Activated CD4-positive, CD25-positive, alpha-beta regulatory T cell treated with anti-CD3 and anti-CD28 coated beads, Interleukin-2, amount 50 U/mL, for 16 hours (primary cell): ENCODE measurements around the gene STOML1.

Source experiments
- DNase-seq: peaks from one replicate; pipeline ENCODE4 v3.0.0-alpha.2; 2020; ENCODE audit warnings: low read depth, low spot score

STOML1 gene

DNA sequence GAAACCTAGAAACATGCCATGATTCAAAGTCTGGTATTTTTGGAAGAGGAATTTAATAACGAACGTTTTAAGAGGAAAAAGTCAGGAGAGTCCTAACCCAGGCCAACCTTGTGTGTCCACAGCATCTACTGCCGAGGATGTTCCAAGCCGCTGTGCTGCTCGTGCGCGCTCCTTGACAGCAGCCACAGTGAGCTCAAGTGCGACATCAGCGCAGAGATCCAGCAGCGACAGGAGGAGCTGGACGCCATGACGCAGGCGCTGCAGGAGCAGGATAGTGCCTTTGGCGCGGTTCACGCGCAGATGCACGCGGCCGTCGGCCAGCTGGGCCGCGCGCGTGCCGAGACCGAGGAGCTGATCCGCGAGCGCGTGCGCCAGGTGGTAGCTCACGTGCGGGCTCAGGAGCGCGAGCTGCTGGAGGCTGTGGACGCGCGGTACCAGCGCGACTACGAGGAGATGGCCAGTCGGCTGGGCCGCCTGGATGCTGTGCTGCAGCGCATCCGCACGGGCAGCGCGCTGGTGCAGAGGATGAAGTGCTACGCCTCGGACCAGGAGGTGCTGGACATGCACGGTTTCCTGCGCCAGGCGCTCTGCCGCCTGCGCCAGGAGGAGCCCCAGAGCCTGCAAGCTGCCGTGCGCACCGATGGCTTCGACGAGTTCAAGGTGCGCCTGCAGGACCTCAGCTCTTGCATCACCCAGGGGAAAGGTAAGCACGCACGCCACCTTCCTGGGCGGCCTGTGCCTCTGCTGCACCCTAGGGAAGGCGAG, 30.8 kb upstream of the STOML1 start:
- no peak for DNase-seq

- DNase-seq, result no peak
Observed at GRCh38 chr15:74019734-74020133, 27.6 kb upstream of the STOML1 start.

DNA sequence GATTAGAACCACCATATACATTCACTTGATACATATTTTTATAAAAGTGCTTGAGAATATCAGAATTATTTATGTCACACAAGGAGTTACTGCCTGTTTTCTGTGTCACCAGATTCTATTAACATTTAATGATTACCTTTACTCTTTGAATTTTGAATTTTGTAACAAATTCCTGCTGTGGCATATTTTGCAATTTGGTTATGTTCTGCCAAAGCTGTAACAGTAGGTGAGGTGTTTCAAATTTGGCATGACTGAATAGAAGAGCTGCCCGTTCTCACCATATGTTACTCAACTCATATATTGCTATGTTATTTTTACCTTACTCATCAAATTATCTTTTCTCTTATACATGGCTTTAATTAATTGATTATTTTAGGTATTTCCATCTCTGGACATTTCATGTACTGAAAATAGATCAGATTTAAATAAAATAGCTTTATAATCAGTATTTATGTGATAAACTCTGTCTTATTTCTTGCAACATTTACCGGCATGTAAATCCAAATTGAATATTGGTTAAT, 21.3 kb upstream of the STOML1 start:
- DNase-seq, result no peak

- DNase-seq, result no peak
Observed at GRCh38 chr15:74011610-74012009, 19.5 kb upstream of the STOML1 start.

GRCh38 chr15:74010929-74011540, 18.9 kb upstream of the STOML1 start:
- DNase-seq, result no peak

- DNase-seq, result no peak
Observed at GRCh38 chr15:74008901-74009300, 16.8 kb upstream of the STOML1 start.

- DNase-seq, result no peak
Observed at GRCh38 chr15:74007820-74008371, 15.8 kb upstream of the STOML1 start.

DNA sequence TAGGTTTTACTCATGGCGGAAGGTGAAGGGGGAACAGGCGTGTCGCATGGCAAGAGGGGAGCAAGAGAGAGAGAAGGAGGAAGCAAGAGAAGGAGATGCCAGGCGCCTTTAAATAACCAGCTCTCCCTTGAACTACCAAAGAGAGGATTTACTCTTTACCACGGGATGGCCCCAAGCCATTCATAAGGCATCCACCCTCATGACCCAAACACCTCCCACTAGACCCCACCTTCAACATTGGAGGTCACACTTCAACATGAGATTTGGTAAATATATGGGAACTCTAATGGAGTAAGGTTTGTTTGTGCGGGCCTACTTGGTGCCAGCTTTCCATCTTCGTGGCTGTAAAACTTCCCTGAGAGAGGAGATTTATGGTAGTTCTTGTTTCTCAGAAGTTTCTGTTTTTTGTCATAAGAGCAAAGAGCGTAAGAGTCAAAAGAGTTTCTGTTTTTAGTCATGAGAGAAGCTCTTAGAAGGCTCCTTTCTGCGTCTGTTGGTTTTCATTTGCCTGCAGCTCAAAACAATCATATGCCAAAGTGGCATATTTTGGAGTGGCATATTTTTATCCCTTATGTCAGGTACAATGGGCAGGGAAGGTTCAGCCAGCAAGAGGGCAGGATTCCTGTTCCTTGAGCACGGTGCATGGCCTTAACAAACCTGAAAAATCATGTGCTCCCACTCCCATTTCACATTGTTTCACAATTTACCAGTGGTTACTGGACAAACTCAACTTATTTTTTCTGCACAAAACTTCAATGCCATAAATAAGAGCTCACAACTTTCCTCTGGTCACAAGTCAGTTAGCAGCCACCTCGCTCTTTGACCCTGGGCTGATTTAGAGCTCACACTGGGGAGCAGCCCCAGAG, 14.9 kb upstream of the STOML1 start:
- no peak for DNase-seq

- no peak for DNase-seq
Observed at GRCh38 chr15:73997986-73998385, 5.9 kb upstream of the STOML1 start.

DNA sequence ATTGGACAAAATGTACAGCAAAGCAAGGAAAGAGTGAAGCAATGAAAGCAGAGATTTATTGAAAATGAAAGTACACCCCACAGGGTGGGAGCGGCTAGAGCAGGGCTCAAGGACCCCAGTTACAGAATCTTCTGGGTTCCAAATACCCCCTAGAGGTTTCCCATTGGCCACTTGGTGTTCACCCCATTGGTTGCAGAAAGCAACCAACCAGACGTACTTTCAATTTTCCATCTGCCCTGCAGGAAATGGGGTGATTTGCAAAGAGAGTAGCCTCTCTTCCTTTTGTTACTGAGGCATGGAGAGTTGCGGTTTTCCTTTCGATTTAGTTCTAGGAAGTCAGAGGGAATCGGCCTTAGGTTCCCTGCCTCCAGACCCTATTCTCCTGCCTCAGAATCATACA, 4.8 kb upstream of the STOML1 start:
- DNase-seq, result no peak

DNA sequence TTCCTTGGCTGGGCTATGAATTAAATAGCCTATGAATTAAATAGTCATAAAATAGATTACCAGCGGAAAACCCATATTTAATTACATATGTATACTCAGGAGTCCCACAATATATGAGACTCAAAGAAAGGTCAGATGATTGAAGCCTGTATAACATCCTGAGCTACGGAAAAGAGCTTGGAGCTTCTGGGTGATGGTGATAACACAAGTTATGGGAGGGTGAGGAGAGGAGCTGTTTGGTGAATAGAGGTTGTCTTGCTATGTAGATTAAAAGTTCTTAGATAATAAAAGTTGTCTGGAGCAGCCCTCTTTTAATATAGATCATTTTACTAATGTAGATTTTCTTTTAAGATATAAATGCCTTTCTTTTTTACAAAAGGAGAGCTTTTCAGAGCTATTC, 4.2 kb upstream of the STOML1 start:
- DNase-seq, result no peak

- DNase-seq, result no peak
Observed at GRCh38 chr15:73994912-73995622, 3.0 kb upstream of the STOML1 start.

- DNase-seq, result peak; percentile 88
Observed at GRCh38 chr15:73994413-73994883, 2.4 kb upstream of the STOML1 start, which contains the start of gene PML. TSS of gene PML (plus strand) at chr15:73994716. CDS start at chr15:73994813, 97 bp downstream.

DNA sequence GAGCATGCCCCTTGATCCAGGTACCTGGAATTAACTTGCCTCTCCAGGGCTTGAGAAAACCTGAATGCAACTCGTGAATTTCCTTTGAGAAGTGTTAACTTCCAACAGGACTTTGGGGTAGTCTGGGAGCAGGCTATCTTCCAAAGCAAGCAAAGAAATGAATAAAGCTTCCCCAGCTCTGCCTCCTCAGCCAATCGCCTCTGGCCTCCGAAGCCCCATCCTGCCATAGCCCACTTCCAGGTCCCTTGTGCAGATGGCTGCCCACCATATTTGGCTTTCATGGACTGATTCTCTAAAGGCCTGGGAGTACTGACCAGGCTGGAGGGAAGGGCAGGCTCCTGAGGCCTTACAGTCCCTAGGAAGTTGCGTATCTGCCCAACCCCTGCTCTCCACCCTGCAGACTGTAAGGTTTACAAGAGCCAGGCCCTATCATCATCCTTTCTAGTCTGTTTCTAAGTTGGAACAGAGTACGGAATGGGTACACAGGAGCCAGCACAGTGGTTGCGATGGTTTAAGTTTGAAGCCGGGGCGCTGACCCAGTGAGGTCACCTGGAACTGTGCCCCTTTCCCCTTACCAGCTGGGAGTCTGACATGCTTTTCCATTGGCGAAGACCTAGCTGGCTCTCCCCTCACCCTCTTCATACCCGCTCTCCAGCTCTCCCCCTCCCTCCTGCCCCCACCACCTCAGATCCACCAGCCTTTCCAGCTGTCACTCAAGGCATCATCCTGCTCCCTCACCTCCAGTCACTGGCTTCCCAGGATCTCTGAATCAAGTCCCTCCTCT, 1.3 kb upstream of the STOML1 start:
- no peak for DNase-seq

GRCh38 chr15:73992594-73992898, 451 bp upstream of the STOML1 start:
- DNase-seq, result no peak

DNA sequence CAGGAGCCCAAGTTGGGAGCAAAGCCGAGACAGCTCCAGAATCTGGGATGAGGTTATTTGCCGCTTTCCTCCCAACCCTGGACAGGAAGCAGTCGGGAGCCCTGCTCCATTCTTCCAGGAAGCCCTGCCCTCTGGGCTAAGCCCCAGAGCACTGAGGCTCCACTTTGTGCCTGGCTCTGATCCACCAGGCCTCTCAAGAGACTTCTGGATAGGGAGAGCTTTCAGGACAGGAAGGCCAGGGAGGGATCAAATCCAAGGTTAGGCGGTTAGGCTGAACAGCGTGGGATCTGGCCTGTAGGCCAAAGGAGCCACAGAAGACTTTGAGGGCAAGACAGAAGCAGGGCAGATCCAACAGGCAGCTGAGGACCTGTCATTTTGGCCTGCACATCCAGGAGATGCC, 835 bp downstream of the STOML1 start:
- DNase-seq, result no peak

DNA sequence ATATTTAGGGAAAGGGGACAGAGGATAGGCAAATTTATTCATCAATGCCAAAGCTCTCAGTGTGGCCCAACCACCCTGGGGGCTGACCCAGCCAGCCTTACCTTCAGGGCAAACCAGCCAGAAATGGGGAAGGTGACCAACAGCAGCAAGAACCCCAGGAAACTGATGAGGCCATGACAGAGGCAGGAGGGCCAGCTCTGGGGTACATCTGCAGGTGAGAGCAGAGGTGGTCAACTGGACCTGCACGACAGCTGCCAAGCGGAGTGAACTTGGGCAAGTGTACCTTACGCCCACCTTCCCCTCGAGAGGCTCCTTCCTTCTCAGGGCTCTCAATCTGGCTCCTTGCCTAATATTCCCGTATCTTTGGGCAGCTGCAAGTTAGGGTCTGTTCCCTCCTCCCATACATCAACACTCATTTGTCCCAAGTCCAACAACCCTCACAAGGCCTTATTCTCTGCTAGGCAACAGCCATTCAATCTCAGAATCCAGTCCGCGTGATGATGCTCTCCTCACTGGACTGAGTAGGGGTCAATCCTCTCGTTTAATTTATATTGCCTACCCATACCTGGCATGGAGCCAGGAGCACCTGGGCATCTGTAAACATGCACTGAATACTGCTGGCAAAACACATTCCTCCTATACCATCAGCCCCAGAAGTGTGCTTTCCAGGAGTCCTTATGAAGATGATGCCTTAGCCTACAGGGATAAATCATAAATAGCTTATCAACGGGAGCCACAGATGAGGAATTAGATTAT, 1.7 kb downstream of the STOML1 start:
- no peak for DNase-seq

GRCh38 chr15:73989001-73989798, 2.9 kb downstream of the STOML1 start:
- no peak for DNase-seq

DNA sequence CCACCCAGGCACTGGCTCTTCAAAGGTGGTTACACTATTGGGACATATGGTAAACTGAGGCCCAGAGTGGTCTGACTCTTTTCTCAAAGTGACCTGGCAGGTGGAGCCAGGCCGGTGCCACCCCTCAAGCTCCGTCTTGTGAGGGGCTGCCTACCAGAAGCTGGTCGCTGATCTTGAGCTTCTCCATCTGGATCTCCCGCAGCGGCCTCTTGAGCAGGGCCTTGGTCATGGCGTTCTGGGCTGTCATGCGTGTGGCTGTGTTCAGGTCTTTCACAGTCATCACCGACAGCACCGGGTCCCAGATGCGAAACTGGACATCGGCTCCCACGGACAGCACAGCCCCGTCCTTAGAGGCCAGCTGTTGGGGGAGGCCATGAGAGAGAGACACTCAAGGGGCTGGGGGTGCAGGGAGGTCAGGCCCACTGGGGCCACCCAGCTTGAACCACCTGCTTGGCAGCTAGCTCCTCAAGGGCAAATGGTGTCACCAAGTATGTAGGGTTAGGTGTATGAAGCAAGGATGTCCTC, 3.6 kb downstream of the STOML1 start:
- DNase-seq, result no peak
